Right lobe of liver (tissue), 6 donors: ENCODE data around the gene CACNA1C. TPM values are rescaled to one million over a fixed set of nuclear protein-coding genes. Genes with fewer than 3 reads are reported as not detected.

Experiments
- ATAC-seq, 4 donors: fragments of 200-7000 bp; cut with Tn5 transposase; one replicate each; pipeline ENCODE4 v1.9.1; 2020; ENCODE audit warnings: mild to moderate bottlenecking in 4 of 4, moderate library complexity in 4 of 4
- DNase-seq, 3 donors: peaks; one replicate each; pipeline ENCODE4 v3.0.0-alpha.2; 2020
- H3K27ac ChIP-seq, 3 donors: fragments of 200-600 bp; one replicate each; pipeline ENCODE4 v1.8.0; 2022
- H3K27me3 ChIP-seq, 2 donors: fragments of 200-600 bp; one replicate each; pipeline ENCODE4 v1.8.0; 2022
- H3K36me3 ChIP-seq, 4 donors: fragments of 200-600 bp; sonication (generic) in 1 of 4; one replicate each; pipeline versions ENCODE4 v1.5.1 to v1.8.0; 2017 to 2022; ENCODE audit warnings: control low read depth in 1 of 4
- H3K4me1 ChIP-seq, 4 donors: fragments of 200-600 bp; sonication (generic) in 1 of 4; one replicate each; pipeline versions ENCODE4 v1.5.1 to v1.8.0; 2017 to 2022; ENCODE audit warnings: control low read depth in 1 of 4
- H3K4me3 ChIP-seq, 3 donors: fragments of 200-600 bp; one replicate each; pipeline ENCODE4 v1.8.0; 2022
- H3K9me3 ChIP-seq, 4 donors: fragments of 200-600 bp; sonication (generic) in 1 of 4; one replicate each; pipeline versions ENCODE4 v1.5.1 to v1.8.0; 2017 to 2022; ENCODE audit warnings: control low read depth in 1 of 4
- POLR2A ChIP-seq: fragments of 450-650 bp; IDR thresholded peaks from one replicate; pipeline ENCODE4 v1.6.1; 2017; ENCODE audit warnings: antibody characterized with exemption, mild to moderate bottlenecking
- WGBS: methylation state at CpG from one replicate; pipeline ENCODE4 v1.1.6; 2018; ENCODE audit warnings: low coverage, low lambda C conversion rate; ENCODE audit not compliant: insufficient coverage; ENCODE audit errors: missing lambda C conversion rate; 5-methylcytosine and 5-hydroxymethylcytosine counted together
- intact Hi-C, 2 donors: fragments of 100-400 bp; cut with DNase I; formaldehyde crosslinking; loops; one replicate each; pipeline versions ENCODE4 v1.11.2 to v1.14.1; 2022
- total RNA-seq, 6 experiments: library from RNA; depleted of rRNA in 2 of 6; stranded (reverse); fragments of >200 nt in 2 of 6; fragmentation: NEBNext Ultra II Directional in 3 of 6; extraction: Animal tissue kit (Norgen Biotek cat#: 25700) in 3 of 6; gene quantifications; one replicate each; pipeline versions ENCODE4 v1.1.0 to v1.2.4, GENCODE V29; 2016 to 2023
- TF ChIP-seq, protein P1 (sequence below), 4 donors: fragments of 200-600 bp in 3 of 4; fragments of 450-650 bp in 1 of 4; IDR thresholded peaks; one replicate each; pipeline versions ENCODE4 v1.5.1 to v1.8.0; 2016 to 2022; ENCODE audit warnings: antibody characterized with exemption in 4 of 4, mild to moderate bottlenecking in 2 of 4
- donor health status: DM: no; HTN: yes; CAD: no.
- donor health status: DM: no; HTN: no; CAD: no.
- donor health status: DM: no; HTN: no; CAD: no.
- donor health status: DM: no; HTN: yes; CAD: no.
- donor health status: DM: no; HTN: yes; CAD: no.

Gene CACNA1C
- total RNA-seq, 6 experiments from 2014 or later, result 0.18 to 1.0 (median 0.57) TPM

DNA sequence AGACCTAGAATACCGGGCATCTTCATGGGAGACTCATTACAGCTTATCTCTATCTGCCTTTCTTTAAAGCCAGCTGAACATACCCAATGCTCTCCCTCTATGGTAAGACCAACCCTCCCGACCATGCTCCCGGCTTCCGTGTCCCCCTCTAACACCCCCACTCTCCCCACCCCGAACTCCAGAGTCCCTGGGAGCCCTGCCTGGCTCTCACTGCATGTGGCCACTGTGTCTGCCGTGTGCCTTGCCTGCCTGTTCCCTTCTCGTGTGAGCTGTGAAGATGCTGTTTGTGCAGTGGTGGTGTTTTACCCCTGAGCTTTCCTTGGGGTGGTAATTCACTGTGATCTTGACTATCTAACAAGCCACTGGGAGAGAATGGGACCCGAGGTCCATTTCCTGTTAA lies 595.6 kb downstream of the CACNA1C start:
- Histone ChIP-seq H3K27ac (no peak overlapping the region), H3K4me1 (no peaks in the 10 kb centered on the region), H3K36me3 (no peaks in the 10 kb centered on the region), H3K4me3 (no peak overlapping the region), H3K27me3 (no peaks in the 10 kb centered on the region), H3K9me3 (no peaks in the 10 kb centered on the region)
- ATAC-seq (no peak), DNase-seq (no peak)
- TF ChIP-seq POLR2A, result no peak
- TF ChIP-seq, protein P1, sequence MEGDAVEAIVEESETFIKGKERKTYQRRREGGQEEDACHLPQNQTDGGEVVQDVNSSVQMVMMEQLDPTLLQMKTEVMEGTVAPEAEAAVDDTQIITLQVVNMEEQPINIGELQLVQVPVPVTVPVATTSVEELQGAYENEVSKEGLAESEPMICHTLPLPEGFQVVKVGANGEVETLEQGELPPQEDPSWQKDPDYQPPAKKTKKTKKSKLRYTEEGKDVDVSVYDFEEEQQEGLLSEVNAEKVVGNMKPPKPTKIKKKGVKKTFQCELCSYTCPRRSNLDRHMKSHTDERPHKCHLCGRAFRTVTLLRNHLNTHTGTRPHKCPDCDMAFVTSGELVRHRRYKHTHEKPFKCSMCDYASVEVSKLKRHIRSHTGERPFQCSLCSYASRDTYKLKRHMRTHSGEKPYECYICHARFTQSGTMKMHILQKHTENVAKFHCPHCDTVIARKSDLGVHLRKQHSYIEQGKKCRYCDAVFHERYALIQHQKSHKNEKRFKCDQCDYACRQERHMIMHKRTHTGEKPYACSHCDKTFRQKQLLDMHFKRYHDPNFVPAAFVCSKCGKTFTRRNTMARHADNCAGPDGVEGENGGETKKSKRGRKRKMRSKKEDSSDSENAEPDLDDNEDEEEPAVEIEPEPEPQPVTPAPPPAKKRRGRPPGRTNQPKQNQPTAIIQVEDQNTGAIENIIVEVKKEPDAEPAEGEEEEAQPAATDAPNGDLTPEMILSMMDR (IDR thresholded peaks at IDR 0.05), result no peak
- intact Hi-C loops, result no loop called here
- 64% methylated on average over 8 of the region's 8 CpGs for WGBS

DNA sequence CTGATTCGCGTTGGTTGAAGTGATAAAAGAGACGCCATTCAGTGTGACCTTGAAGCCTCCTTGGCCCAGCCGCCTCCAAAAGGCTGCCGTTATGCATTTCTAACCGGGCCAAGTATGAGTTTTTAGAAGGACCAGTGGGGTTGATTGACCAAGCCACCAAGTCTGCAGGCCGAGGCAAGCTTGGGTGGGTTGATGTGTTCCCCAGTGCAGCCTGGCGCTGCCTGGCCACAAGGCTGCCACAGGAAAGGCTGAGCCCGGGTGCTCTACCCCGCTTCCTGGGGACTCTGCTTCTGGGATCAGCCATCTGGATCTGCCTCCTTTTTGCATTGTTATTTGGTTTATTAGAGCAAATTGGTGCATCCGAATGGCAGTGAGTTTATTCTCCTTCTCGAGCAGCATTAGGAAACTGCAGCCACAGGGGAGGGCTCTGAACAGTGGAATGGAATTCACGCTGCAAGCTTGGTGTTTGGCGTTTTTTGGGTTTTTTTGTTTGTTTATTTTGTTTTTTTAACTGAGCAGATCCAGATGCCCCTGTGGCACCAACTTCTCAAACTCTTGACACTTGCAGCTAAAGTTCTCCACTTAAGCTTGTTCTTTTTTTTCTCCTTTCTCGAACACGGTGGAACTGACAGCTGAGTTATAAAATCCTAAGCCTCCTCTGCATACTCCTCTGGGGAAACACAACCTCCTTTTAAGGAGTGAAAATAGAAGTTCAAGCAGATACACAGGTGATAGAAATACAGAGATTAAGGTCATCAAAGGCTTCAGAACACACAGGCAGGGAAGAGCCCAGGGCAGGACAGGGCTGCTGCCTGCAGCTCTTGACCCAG lies 596.6 kb downstream of the CACNA1C start:
- no peak for TF ChIP-seq POLR2A
- TF ChIP-seq, protein P1 (IDR thresholded peaks at IDR 0.05), result no peak
- Histone ChIP-seq H3K4me1 (no peaks in the 10 kb centered on the region), H3K4me3 (no peak overlapping the region), H3K27ac (no peak overlapping the region), H3K27me3 (no peaks in the 10 kb centered on the region), H3K36me3 (no peaks in the 10 kb centered on the region), H3K9me3 (no peaks in the 10 kb centered on the region)
- 59% methylated on average over 13 of the region's 16 CpGs for WGBS
- DNase-seq (no peak), ATAC-seq (no peak)
- intact Hi-C loops, result no loop called here

DNA sequence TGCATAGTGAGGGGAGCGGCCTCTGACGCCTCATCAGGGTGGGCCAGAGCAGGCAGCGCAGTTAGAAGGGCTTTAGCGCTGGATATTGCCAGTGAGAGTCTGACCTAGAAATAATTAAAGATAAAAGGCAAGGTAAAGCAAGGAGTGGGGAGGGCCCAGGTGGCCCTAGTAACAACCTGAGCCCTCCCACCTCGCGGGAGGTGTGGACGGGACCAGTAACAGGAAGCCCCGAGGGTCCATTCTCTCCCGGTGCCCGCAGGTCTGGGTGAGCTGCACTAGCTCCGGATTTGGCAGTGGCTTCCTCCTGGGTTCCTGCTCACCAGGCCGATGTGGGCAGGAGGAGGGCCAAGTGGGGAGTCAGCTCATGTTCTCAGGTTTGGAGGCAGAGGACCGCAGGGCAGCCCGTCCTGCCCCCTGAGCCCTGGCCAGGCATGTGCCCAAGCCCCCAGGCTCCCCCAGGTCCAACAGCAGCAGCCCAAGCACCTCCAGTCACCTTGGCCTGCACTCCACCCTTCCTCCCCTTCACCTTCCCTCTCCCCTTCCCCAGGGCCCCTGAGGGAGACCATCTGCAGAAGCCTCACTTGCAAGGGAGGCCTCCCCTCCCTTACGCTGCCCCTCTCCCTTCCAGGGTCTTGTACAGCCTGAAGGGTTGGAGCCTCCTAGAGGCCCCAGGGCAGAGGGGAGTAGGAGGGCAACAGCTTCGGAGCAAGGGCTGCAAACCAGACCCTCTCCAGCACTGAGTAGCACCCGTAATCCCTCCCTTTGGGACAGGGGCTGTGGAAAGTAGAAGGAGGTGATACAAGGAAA lies 597.7 kb downstream of the CACNA1C start:
- Histone ChIP-seq H3K36me3 (no peaks in the 10 kb centered on the region), H3K4me3 (no peak overlapping the region), H3K27ac (no peak overlapping the region), H3K9me3 (no peaks in the 10 kb centered on the region), H3K4me1 (no peaks in the 10 kb centered on the region), H3K27me3 (no peaks in the 10 kb centered on the region)
- intact Hi-C loops, result no loop called here
- peak in 2 of 4 donors; percentile 5 to 12 for ATAC-seq
- 28% methylated on average over 7 of the region's 17 CpGs for WGBS
- no peak for DNase-seq
- TF ChIP-seq, protein P1 (IDR thresholded peaks at IDR 0.05), result no peak
- no peak for TF ChIP-seq POLR2A

DNA sequence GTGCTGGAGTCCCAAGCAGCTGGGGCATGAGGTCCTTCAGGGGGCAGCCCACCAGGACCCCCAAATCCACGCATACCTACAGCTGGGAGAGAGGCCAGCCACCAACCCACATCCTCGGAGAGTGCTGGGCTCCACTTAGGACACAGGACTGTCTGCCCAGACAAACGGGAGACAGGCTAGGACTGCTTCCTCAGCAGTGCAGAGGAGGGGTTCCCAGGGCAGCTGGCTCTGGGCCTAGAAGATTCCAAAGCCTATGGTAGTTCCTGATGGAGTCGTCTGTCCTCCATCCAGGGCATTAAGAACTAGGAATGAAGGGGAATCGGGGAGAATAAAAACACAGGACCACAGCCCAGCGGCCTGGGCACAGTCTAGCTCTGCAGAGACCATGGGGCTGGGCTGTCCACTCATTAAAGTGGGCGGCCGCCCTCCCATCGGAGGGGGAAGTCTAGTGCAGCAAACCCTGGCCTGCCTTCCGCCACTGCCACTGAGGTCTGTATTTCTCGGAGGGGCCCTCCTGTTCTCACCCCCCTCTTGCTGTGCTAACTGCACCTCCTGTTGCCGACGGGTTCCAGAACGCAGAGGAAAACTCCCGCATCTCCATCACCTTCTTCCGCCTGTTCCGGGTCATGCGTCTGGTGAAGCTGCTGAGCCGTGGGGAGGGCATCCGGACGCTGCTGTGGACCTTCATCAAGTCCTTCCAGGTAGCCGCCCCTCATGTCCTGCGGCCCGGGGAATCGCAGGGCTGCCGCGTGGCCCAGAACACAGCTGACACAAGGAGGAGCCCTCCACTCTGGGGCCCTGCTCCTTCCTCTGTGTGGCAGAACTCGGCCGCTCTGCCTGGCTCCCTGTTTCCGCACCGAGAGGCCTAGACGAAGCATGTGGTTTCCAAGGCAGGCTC lies 598.5 kb downstream of the CACNA1C start:
- Histone ChIP-seq H3K9me3 (no peaks in the 10 kb centered on the region), H3K36me3 (no peaks in the 10 kb centered on the region), H3K4me1 (no peaks in the 10 kb centered on the region), H3K27me3 (no peaks in the 10 kb centered on the region), H3K4me3 (no peak overlapping the region), H3K27ac (no peak overlapping the region)
- peak; percentile 39 to 49 (median 42) for ATAC-seq
- intact Hi-C loops, result no loop called here
- no peak for TF ChIP-seq POLR2A
- TF ChIP-seq, protein P1 (IDR thresholded peaks at IDR 0.05), result no peak
- peak in 1 of 3 donors; percentile 23 for DNase-seq
- 62% methylated on average over 8 of the region's 32 CpGs for WGBS
